Measurements from ENCODE around the gene STKLD1. TPM values are rescaled to one million over a fixed set of nuclear protein-coding genes. Genes with fewer than 3 reads are reported as not detected.

The STKLD1 gene
- polyA plus RNA-seq, 1 experiment = 1.2 TPM

GRCh38 chr9:133345596-133345995 is 30.6 kb upstream of the STKLD1 start:
- no peak for DNase-seq (ENCODE audit: low read depth)
- H3K36me3 ChIP-seq (ENCODE audit: control insufficient read depth, insufficient read depth, low read length) = peaks cover 56% of the 10 kb centered on the region
- ChIA-PET POLR2A (no interaction called here), CTCF (no interaction called here)
- H3K4me3 ChIP-seq (ENCODE audit: low read depth, low read length) = no peak overlapping the region
- no peak for TF ChIP-seq CTCF (IDR thresholded peaks at IDR 0.05; ENCODE audit: insufficient read depth, low read depth, low read length)
- H3K27me3 ChIP-seq (ENCODE audit: control insufficient read depth, insufficient read depth, low read length) = no peaks in the 10 kb centered on the region

- ChIA-PET POLR2A (no interaction called here), CTCF (no interaction called here)
- Histone ChIP-seq H3K36me3 (ENCODE audit: control insufficient read depth, insufficient read depth, low read length) (peaks cover 53% of the 10 kb centered on the region), H3K27me3 (ENCODE audit: control insufficient read depth, insufficient read depth, low read length) (no peaks in the 10 kb centered on the region), H3K4me3 (ENCODE audit: low read depth, low read length) (peak overlapping the region; percentile 99)
- DNase-seq (ENCODE audit: low read depth) = no peak
- TF ChIP-seq CTCF (IDR thresholded peaks at IDR 0.05; ENCODE audit: insufficient read depth, low read depth, low read length) = no peak
Observed at GRCh38 chr9:133346021-133346785, 30.0 kb upstream of the STKLD1 start.

- DNase-seq (ENCODE audit: low read depth) = no peak
- H3K36me3 ChIP-seq (ENCODE audit: control insufficient read depth, insufficient read depth, low read length) = peaks cover 52% of the 10 kb centered on the region
- peak overlapping the region; percentile 99 for H3K4me3 ChIP-seq (ENCODE audit: low read depth, low read length)
- H3K27me3 ChIP-seq (ENCODE audit: control insufficient read depth, insufficient read depth, low read length) = no peaks in the 10 kb centered on the region
- ChIA-PET CTCF (no interaction called here), POLR2A (interaction anchor here (0.6 to 1.0 kb wide), 4 partner anchors 12 to 317 kb away, joined by 3 to 8 read pairs (median 4); partner anchors contain the start of gene SURF6)
- no peak for TF ChIP-seq CTCF (IDR thresholded peaks at IDR 0.05; ENCODE audit: insufficient read depth, low read depth, low read length)
Observed at GRCh38 chr9:133347515-133347984, 28.6 kb upstream of the STKLD1 start.

GRCh38 chr9:133347985-133348717 is 28.0 kb upstream of the STKLD1 start, which contains the start of the genes MED22 and RPL7A:
Gene MED22 (minus strand): TSS chr9:133348131. CDS start chr9:133346662, 1,469 bp downstream.
Gene RPL7A (plus strand): TSS chr9:133348218. CDS start chr9:133348244, 26 bp downstream.
- no peak for TF ChIP-seq CTCF (IDR thresholded peaks at IDR 0.05; ENCODE audit: insufficient read depth, low read depth, low read length)
- H3K4me3 ChIP-seq (ENCODE audit: low read depth, low read length) = peak within 1 kb of the TSS; percentile 99
- H3K36me3 ChIP-seq (ENCODE audit: control insufficient read depth, insufficient read depth, low read length) = peaks cover 51% of the 10 kb centered on the region
- H3K27me3 ChIP-seq (ENCODE audit: control insufficient read depth, insufficient read depth, low read length) = no peaks in the 10 kb centered on the region
- ChIA-PET POLR2A (interaction anchor here (0.6 to 1.0 kb wide), 4 partner anchors 13 to 318 kb away, joined by 3 to 8 read pairs (median 4); partner anchors contain the start of gene SURF6), CTCF (no interaction called here)
- peak; percentile 87 for DNase-seq (ENCODE audit: low read depth)

Data from BJ (cell line).